WTC11 (cell line): ENCODE results near the gene CEP20. TPM values are rescaled to one million over a fixed set of nuclear protein-coding genes. Genes with fewer than 3 reads are reported as not detected.

Experiments
- ATAC-seq: fragments of 200-7000 bp; cut with Tn5 transposase; 2 replicates; pipeline ENCODE4 v1.10.0; 2021; ENCODE audit warnings: mild to moderate bottlenecking, moderate library complexity
- CTCF ChIA-PET: fragments of 300-600 bp; sonication (Branson Sonifier 250); formaldehyde crosslinking; loops from one replicate; lab custom pipeline; 2021; ENCODE audit warnings: antibody characterized with exemption; lab: Charles Lee
- POLR2A ChIA-PET: fragments of 350-600 bp; sonication (Branson Sonifier 250); formaldehyde crosslinking; loops from one replicate; lab custom pipeline; 2021; ENCODE audit warnings: antibody characterized with exemption; lab: Charles Lee
- DNase-seq: peaks from one replicate; pipeline ENCODE4 v3.0.0; 2021; ENCODE audit warnings: low spot score
- H3K27ac Mint-ChIP-seq: 2 replicates; pipeline ENCODE4 v1.8.0; 2021; ENCODE audit warnings: mixed read lengths
- H3K27me3 Mint-ChIP-seq: 2 replicates; pipeline ENCODE4 v1.8.0; 2021; ENCODE audit warnings: low read depth, mild to moderate bottlenecking, moderate library complexity, mixed read lengths
- H3K36me3 Mint-ChIP-seq: 2 replicates; pipeline ENCODE4 v1.8.0; 2021; ENCODE audit warnings: mixed read lengths
- H3K4me1 Mint-ChIP-seq: 2 replicates; pipeline ENCODE4 v1.8.0; 2022; ENCODE audit warnings: mixed read lengths
- H3K4me3 Mint-ChIP-seq: 2 replicates; pipeline ENCODE4 v1.8.0; 2021; ENCODE audit warnings: mild to moderate bottlenecking, moderate library complexity, mixed read lengths
- H3K9me3 Mint-ChIP-seq: 2 replicates; pipeline ENCODE4 v1.8.0; 2021; ENCODE audit warnings: mixed read lengths
- AFF4 ChIP-seq: sonication (generic); formaldehyde crosslinking; IDR thresholded peaks from 2 replicates; pipeline ENCODE4 v1.8.1; 2023; ENCODE audit warnings: mild to moderate bottlenecking, missing genetic modification reagents, borderline replicate concordance
- AR ChIP-seq: fragments of 250-450 bp; sonication (Bioruptor Pico); IDR thresholded peaks from 2 replicates; pipeline ENCODE4 v1.9.0; 2021; ENCODE audit warnings: mild to moderate bottlenecking
- ATF6 ChIP-seq: sonication (generic); formaldehyde crosslinking; IDR thresholded peaks from 2 replicates; pipeline ENCODE4 v1.8.1; 2023; ENCODE audit warnings: mild to moderate bottlenecking, missing genetic modification reagents
- ERG ChIP-seq: fragments of 250-450 bp; sonication (Bioruptor Pico); IDR thresholded peaks from 2 replicates; pipeline ENCODE4 v1.8.0; 2021; ENCODE audit warnings: mild to moderate bottlenecking
- ETV6 ChIP-seq: sonication (generic); formaldehyde crosslinking; IDR thresholded peaks from 2 replicates; pipeline ENCODE4 v1.8.1; 2022; ENCODE audit warnings: mild to moderate bottlenecking, missing genetic modification reagents
- FOXJ3 ChIP-seq: sonication (generic); formaldehyde crosslinking; IDR thresholded peaks from 2 replicates; pipeline ENCODE4 v1.9.0; 2021; ENCODE audit warnings: missing genetic modification reagents, mild to moderate bottlenecking, borderline replicate concordance
- FOXP1 ChIP-seq: sonication (generic); formaldehyde crosslinking; IDR thresholded peaks from 2 replicates; pipeline ENCODE4 v1.8.0; 2022; ENCODE audit warnings: missing genetic modification reagents, mild to moderate bottlenecking, moderate library complexity, borderline replicate concordance
- GRHL2 ChIP-seq: fragments of 250-450 bp; sonication (Bioruptor Pico); IDR thresholded peaks from 2 replicates; pipeline ENCODE4 v1.8.0; 2022; ENCODE audit warnings: mild to moderate bottlenecking, moderate library complexity; ENCODE audit not compliant: insufficient replicate concordance, severe bottlenecking
- IRF1 ChIP-seq: sonication (generic); formaldehyde crosslinking; IDR thresholded peaks from 2 replicates; pipeline ENCODE4 v1.8.0; 2023; ENCODE audit warnings: missing genetic modification reagents
- IRF2 ChIP-seq: sonication (generic); formaldehyde crosslinking; IDR thresholded peaks from 2 replicates; pipeline ENCODE4 v1.8.0; 2022; ENCODE audit warnings: low read depth, missing genetic modification reagents, borderline replicate concordance
- MYBL2 ChIP-seq: sonication (generic); formaldehyde crosslinking; IDR thresholded peaks from 2 replicates; pipeline ENCODE4 v1.8.1; 2023; ENCODE audit warnings: mild to moderate bottlenecking, moderate library complexity, missing genetic modification reagents
- NFATC4 ChIP-seq: fragments of 250-450 bp; sonication (Bioruptor Pico); IDR thresholded peaks from 2 replicates; pipeline ENCODE4 v1.9.0; 2021; ENCODE audit warnings: mild to moderate bottlenecking
- NR3C1 ChIP-seq: sonication (generic); formaldehyde crosslinking; conservative IDR thresholded peaks from 2 replicates; pipeline ENCODE4 v1.8.1; 2023; ENCODE audit warnings: low read depth, mild to moderate bottlenecking, missing genetic modification reagents
- OVOL2 ChIP-seq: fragments of 250-450 bp; sonication (Bioruptor Pico); IDR thresholded peaks from 2 replicates; pipeline ENCODE4 v1.9.0; 2021; ENCODE audit warnings: mild to moderate bottlenecking, borderline replicate concordance
- PRDM15 ChIP-seq: sonication (generic); formaldehyde crosslinking; IDR thresholded peaks from 2 replicates; pipeline ENCODE4 v1.8.0; 2022; ENCODE audit warnings: missing genetic modification reagents
- SP1 ChIP-seq: sonication (generic); formaldehyde crosslinking; conservative IDR thresholded peaks from 2 replicates; pipeline ENCODE4 v1.8.1; 2022; ENCODE audit warnings: missing genetic modification reagents
- TCF7 ChIP-seq: sonication (generic); formaldehyde crosslinking; IDR thresholded peaks from 2 replicates; pipeline ENCODE4 v1.8.0; 2022; ENCODE audit warnings: mild to moderate bottlenecking, low read depth, missing genetic modification reagents, moderate library complexity
- ZMAT4 ChIP-seq: fragments of 250-450 bp; sonication (Bioruptor Pico); IDR thresholded peaks from 2 replicates; pipeline ENCODE4 v1.9.0; 2021; ENCODE audit warnings: mild to moderate bottlenecking
- ZNF532 ChIP-seq: fragments of 250-450 bp; sonication (Bioruptor Pico); IDR thresholded peaks from 2 replicates; pipeline ENCODE4 v1.9.0; 2021; ENCODE audit warnings: mild to moderate bottlenecking, borderline replicate concordance
- total RNA-seq: library from RNA; stranded (reverse); gene quantifications from 3 replicates; pipeline ENCODE4 v1.2.3, GENCODE V29; 2021

CEP20 gene
- total RNA-seq, 1 experiment from 2014 or later: 39.1 TPM

- no peak for DNase-seq
- Mint-ChIP-seq H3K9me3 (no peaks in the 10 kb centered on the region), H3K36me3 (no peaks in the 10 kb centered on the region), H3K27ac (no peak overlapping the region), H3K4me1 (peaks cover 5% of the 10 kb centered on the region), H3K27me3 (peaks cover 55% of the 10 kb centered on the region), H3K4me3 (no peak overlapping the region; the same call in 1 of the 2 replicates)
- no peak for TF ChIP-seq IRF2
- no peak for TF ChIP-seq AFF4 (CRISPR knock-in tag)
- no peak for TF ChIP-seq NR3C1
- TF ChIP-seq NFATC4 (CRISPR knock-in tag): no peak
- TF ChIP-seq ZNF532 (CRISPR knock-in tag): no peak
- no peak for TF ChIP-seq OVOL2 (CRISPR knock-in tag)
- TF ChIP-seq ERG (CRISPR knock-in tag): no peak
- TF ChIP-seq ETV6 (CRISPR knock-in tag): no peak
- no peak for TF ChIP-seq PRDM15
- TF ChIP-seq IRF1 (CRISPR knock-in tag): no peak
- no peak for TF ChIP-seq FOXJ3 (CRISPR knock-in tag)
- no peak for TF ChIP-seq ZMAT4 (CRISPR knock-in tag)
- no peak for TF ChIP-seq GRHL2 (CRISPR knock-in tag)
- no peak for TF ChIP-seq TCF7
- no peak for TF ChIP-seq MYBL2 (CRISPR knock-in tag)
- TF ChIP-seq AR (CRISPR knock-in tag): no peak
- no peak for TF ChIP-seq SP1 (CRISPR knock-in tag)
- TF ChIP-seq FOXP1 (CRISPR knock-in tag): no peak
- no peak for TF ChIP-seq ATF6 (CRISPR knock-in tag)
- ATAC-seq: no peak
- POLR2A ChIA-PET: no interaction called here
- CTCF ChIA-PET: no interaction called here
These were observed 32.7 kb downstream of the CEP20 start for GRCh38 chr16:15855704-15856003.
